Psoas muscle (tissue), 8 donors: ENCODE results near the gene ECT2L. TPM values are rescaled to one million over a fixed set of nuclear protein-coding genes. Genes with fewer than 3 reads are reported as not detected.

Source experiments
- ATAC-seq, 4 donors: fragments of 200-7000 bp; cut with Tn5 transposase; one replicate each; pipeline ENCODE4 v1.9.1; 2020; ENCODE audit warnings: moderate library complexity in 3 of 4, mild to moderate bottlenecking in 2 of 4
- DNase-seq, 2 donors: peaks; one replicate each; pipeline ENCODE4 v3.0.0-alpha.2; 2020
- H3K27ac ChIP-seq: fragments of 200-600 bp; one replicate; pipeline ENCODE4 v1.8.0; 2022
- H3K27me3 ChIP-seq, 3 donors: fragments of 200-600 bp in 1 of 3; one replicate each; pipeline versions ENCODE4 v1.6.1 to v1.8.0; 2013 to 2022; ENCODE audit warnings: low read length in 2 of 3, mild to moderate bottlenecking in 2 of 3, moderate library complexity in 1 of 3; ENCODE audit not compliant: insufficient read depth in 3 of 3
- H3K36me3 ChIP-seq, 2 donors: fragments of 200-600 bp in 1 of 2; one replicate each; pipeline versions ENCODE4 v1.6.1 to v1.8.0; 2013 to 2022; ENCODE audit warnings: low read depth in 1 of 2, mild to moderate bottlenecking in 1 of 2, moderate library complexity in 1 of 2; ENCODE audit not compliant: insufficient read depth in 1 of 2
- H3K4me1 ChIP-seq: fragments of 200-600 bp; one replicate; pipeline ENCODE4 v1.8.0; 2022
- H3K4me3 ChIP-seq: fragments of 200-600 bp; one replicate; pipeline ENCODE4 v1.8.0; 2022; ENCODE audit warnings: mild to moderate bottlenecking
- H3K9me3 ChIP-seq: fragments of 200-600 bp; one replicate; pipeline ENCODE4 v1.8.0; 2022
- CTCF ChIP-seq: fragments of 200-600 bp; IDR thresholded peaks from one replicate; pipeline ENCODE4 v1.8.0; 2022; ENCODE audit warnings: antibody characterized with exemption
- WGBS, 3 donors: extraction: QIAGEN DNeasy Blood & Tissue Kit; methylation state at CpG; one replicate each; pipeline versions ENCODE4 v1.1.6 to v1.1.7; 2013; 5-methylcytosine and 5-hydroxymethylcytosine counted together
- intact Hi-C, 2 donors: fragments of 100-400 bp; cut with DNase I; formaldehyde crosslinking; loops; one replicate each; pipeline versions ENCODE4 v1.11.0 to v1.14.2; 2022
- polyA plus RNA-seq, 3 donors: library from polyadenylated mRNA; stranded (reverse); fragments of 200-250 nt; gene quantifications; one replicate each; pipeline ENCODE4 v1.2.3, GENCODE V29; 2013
- total RNA-seq, 4 donors: library from RNA; stranded (reverse); fragmentation: NEBNext Ultra II Directional in 2 of 4; extraction: Animal tissue kit (Norgen Biotek cat#: 25700) in 2 of 4; gene quantifications; one replicate each; pipeline versions ENCODE4 v1.2.1 to v1.2.4, GENCODE V29; 2021 to 2023
- donor health status: healthy with polysubstance abuse.
- donor health status: DM: no; HTN: no; CAD: no; lungs with moderate emphysema.
- donor health status: Bipolar disorder and iron deficiency.
- donor health status: healthy.
- donor health status: DM: yes; HTN: yes; CAD: no.
- donor health status: DM: no; HTN: no; CAD: no.
- donor health status: DM: no; HTN: no; CAD: no.
- donor health status: DM: yes; HTN: yes; CAD: no.

Gene ECT2L
- total and polyA plus RNA-seq, 7 donors = under 0.01 TPM; not detected in 6

DNA sequence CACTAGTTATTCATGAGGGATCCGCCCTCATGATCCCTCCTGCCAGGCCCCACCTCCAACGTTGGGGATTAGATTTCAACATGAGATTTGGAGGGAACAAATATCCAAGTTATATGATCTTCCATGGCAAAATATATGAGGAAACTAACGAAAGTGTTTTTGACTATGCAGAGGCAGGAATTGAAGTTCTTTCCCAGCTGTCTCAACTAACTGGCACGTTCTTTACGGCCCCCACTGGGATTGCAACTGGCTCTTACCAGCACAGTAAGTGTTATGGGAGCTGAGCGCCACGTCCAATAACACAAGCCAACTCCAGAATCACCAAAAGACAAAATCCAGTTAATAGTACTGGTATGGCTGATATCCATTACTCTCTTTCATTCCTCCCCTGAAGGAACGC, 66.6 kb downstream of the ECT2L start:
- Histone ChIP-seq H3K36me3 (no peaks in the 10 kb centered on the region), H3K27ac (no peak overlapping the region), H3K9me3 (no peaks in the 10 kb centered on the region), H3K4me3 (no peak overlapping the region), H3K4me1 (no peaks in the 10 kb centered on the region), H3K27me3 (peaks cover 0 to 3% (median 0%) of the 10 kb centered on the region in 3 donors)
- DNase-seq (no peak), ATAC-seq (no peak)
- no peak for TF ChIP-seq CTCF
- WGBS, 3 donors = 25 to 61% (median 38%) methylated on average over 8 of the region's 8 CpGs
- intact Hi-C loops = no loop called here

GRCh38 chr6:138863321-138863720, 67.4 kb downstream of the ECT2L start:
- Histone ChIP-seq H3K27me3 (peaks cover 0 to 3% (median 0%) of the 10 kb centered on the region in 3 donors), H3K27ac (no peak overlapping the region), H3K9me3 (no peaks in the 10 kb centered on the region), H3K4me3 (no peak overlapping the region), H3K36me3 (no peaks in the 10 kb centered on the region), H3K4me1 (no peaks in the 10 kb centered on the region)
- TF ChIP-seq CTCF = no peak
- intact Hi-C loops = no loop called here
- DNase-seq = no peak
- WGBS, 3 donors = 49 to 60% (median 53%) methylated on average over 9 of the region's 9 CpGs
- ATAC-seq = peak in 1 of 4 donors; percentile 35

GRCh38 chr6:138864343-138864890, 68.5 kb downstream of the ECT2L start:
- 48 to 78% (median 71%) methylated on average over 6 of the region's 6 CpGs for WGBS, 3 donors
- Histone ChIP-seq H3K4me1 (no peaks in the 10 kb centered on the region), H3K27me3 (peaks cover 0 to 3% (median 0%) of the 10 kb centered on the region in 3 donors), H3K27ac (no peak overlapping the region), H3K36me3 (no peaks in the 10 kb centered on the region), H3K4me3 (no peak overlapping the region), H3K9me3 (no peaks in the 10 kb centered on the region)
- DNase-seq (no peak), ATAC-seq (no peak)
- no peak for TF ChIP-seq CTCF
- intact Hi-C loops = no loop called here

DNA sequence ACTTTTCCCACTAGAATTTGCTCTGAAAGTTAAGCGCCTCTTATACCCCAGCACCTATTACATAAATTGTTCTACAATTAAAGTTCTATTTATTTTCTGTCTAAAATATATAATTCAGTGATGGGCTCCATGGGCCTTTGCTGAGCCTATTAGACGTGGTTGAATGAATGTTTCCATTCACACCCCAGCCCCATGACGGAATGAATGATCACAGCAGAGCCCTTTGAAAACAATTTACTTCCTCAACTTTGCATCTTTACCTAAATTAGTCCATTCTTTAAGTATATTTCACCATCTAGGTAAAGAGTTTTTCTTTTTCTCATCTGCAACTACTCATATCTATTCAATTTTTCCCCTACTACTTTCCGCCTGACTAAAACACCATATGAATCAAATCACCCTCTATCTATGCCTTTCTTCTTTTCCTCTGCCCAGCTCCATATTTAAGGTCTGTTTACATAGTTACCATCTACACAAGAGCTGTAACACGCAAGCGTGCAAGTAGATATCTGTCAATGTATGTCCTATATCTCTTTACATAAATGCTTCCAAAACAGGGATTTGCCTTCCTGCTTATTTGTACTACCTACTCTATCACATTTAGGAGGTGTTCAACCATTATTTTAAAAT, 69.7 kb downstream of the ECT2L start:
- H3K4me1 ChIP-seq = no peaks in the 10 kb centered on the region
- DNase-seq (no peak), ATAC-seq (no peak)
- TF ChIP-seq CTCF = no peak
- 91 to 95% (median 94%) methylated on average over 6 of the region's 6 CpGs for WGBS, 3 donors
- intact Hi-C loops = no loop called here
- no peaks in the 10 kb centered on the region for H3K36me3 ChIP-seq
- no peak overlapping the region for H3K27ac ChIP-seq
- H3K9me3 ChIP-seq = no peaks in the 10 kb centered on the region
- H3K4me3 ChIP-seq = no peak overlapping the region
- peaks cover 0 to 3% (median 0%) of the 10 kb centered on the region in 3 donors for H3K27me3 ChIP-seq

- Histone ChIP-seq H3K36me3 (no peaks in the 10 kb centered on the region), H3K27ac (no peak overlapping the region), H3K4me1 (no peaks in the 10 kb centered on the region), H3K27me3 (no peaks in the 10 kb centered on the region), H3K9me3 (no peaks in the 10 kb centered on the region), H3K4me3 (no peak overlapping the region)
- DNase-seq = no peak
- ATAC-seq = no peak
- intact Hi-C loops = no loop called here
- TF ChIP-seq CTCF = no peak
Observed at GRCh38 chr6:138868181-138868580, 72.3 kb downstream of the ECT2L start.
